ENCODE measurements around the gene PRUNE2. TPM values are rescaled to one million over a fixed set of nuclear protein-coding genes. Genes with fewer than 3 reads are reported as not detected.
A peak's percentile ranks its signal among the peaks of the same experiment; 100 is the strongest.

PRUNE2 gene
- total and polyA plus RNA-seq, 2 experiments from 2014 or later: 0.46 to 4.1 TPM

DNA sequence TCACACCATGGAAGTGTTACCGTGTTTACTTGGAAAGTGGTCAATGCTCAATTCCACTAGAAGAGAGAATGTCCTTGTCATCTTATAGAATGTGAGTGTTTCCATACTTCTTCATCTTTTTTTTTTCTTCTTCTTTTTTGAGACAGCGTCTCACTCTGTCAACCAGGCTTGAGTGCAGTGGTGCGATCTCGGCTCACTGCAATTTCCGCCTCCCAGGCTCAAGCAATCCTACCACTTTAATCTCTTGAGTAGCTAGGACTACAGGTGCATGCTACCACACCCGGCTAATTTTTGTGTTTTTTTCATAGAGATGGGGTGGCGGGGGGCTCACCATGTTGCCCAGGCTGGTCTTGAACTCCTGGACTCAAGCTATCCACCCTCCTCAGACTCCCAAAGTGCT, 278.9 kb downstream of the PRUNE2 start:
- no peaks in the 10 kb centered on the region for H3K79me2 ChIP-seq
- no peak overlapping the region for H2AFZ ChIP-seq
- TF ChIP-seq EZH2 (IDR thresholded peaks at IDR 0.05; ENCODE audit: borderline replicate concordance) (no peak), EZH2phosphoT487 (IDR thresholded peaks at IDR 0.05; ENCODE audit: low read depth, severe bottlenecking, unreplicated experiment) (no peak)
- TF ChIP-seq, protein P1, sequence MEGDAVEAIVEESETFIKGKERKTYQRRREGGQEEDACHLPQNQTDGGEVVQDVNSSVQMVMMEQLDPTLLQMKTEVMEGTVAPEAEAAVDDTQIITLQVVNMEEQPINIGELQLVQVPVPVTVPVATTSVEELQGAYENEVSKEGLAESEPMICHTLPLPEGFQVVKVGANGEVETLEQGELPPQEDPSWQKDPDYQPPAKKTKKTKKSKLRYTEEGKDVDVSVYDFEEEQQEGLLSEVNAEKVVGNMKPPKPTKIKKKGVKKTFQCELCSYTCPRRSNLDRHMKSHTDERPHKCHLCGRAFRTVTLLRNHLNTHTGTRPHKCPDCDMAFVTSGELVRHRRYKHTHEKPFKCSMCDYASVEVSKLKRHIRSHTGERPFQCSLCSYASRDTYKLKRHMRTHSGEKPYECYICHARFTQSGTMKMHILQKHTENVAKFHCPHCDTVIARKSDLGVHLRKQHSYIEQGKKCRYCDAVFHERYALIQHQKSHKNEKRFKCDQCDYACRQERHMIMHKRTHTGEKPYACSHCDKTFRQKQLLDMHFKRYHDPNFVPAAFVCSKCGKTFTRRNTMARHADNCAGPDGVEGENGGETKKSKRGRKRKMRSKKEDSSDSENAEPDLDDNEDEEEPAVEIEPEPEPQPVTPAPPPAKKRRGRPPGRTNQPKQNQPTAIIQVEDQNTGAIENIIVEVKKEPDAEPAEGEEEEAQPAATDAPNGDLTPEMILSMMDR (IDR thresholded peaks at IDR 0.05; ENCODE audit: poor library complexity): no peak
- no peak overlapping the region for H3K4me2 ChIP-seq
- H3K4me3 ChIP-seq: no peak overlapping the region
- H3K36me3 ChIP-seq (replicated peaks; ENCODE audit: insufficient read depth, low read depth): no peaks in the 10 kb centered on the region
- no peaks in the 10 kb centered on the region for H3K9me2 ChIP-seq (replicated peaks; ENCODE audit: insufficient read depth)
- peaks cover 11% of the 10 kb centered on the region for H3K4me1 ChIP-seq (ENCODE audit: insufficient read depth)
- H3K9me3 ChIP-seq (ENCODE audit: low read depth): no peaks in the 10 kb centered on the region
- H3K27me3 ChIP-seq: no peaks in the 10 kb centered on the region
- no peak for DNase-seq (ENCODE audit: low spot score)
- WGBS (ENCODE audit: low lambda C conversion rate, missing lambda C conversion rate): 80% methylated on average over 6 of the region's 7 CpGs
- H3K27ac ChIP-seq: no peak overlapping the region
- no peaks in the 10 kb centered on the region for H4K20me1 ChIP-seq (ENCODE audit: insufficient read depth, poor library complexity, severe bottlenecking)

- no peak overlapping the region for H3K4me2 ChIP-seq
- H3K9me2 ChIP-seq (replicated peaks; ENCODE audit: insufficient read depth): no peaks in the 10 kb centered on the region
- no peaks in the 10 kb centered on the region for H3K9me3 ChIP-seq (ENCODE audit: low read depth)
- H3K36me3 ChIP-seq (replicated peaks; ENCODE audit: insufficient read depth, low read depth): no peaks in the 10 kb centered on the region
- no peak for DNase-seq (ENCODE audit: low spot score)
- H3K4me3 ChIP-seq: no peak overlapping the region
- no peak for TF ChIP-seq EZH2phosphoT487 (IDR thresholded peaks at IDR 0.05; ENCODE audit: low read depth, severe bottlenecking, unreplicated experiment)
- TF ChIP-seq, protein P1 (IDR thresholded peaks at IDR 0.05; ENCODE audit: poor library complexity): no peak
- H2AFZ ChIP-seq: no peak overlapping the region
- H3K79me2 ChIP-seq: no peaks in the 10 kb centered on the region
- no peaks in the 10 kb centered on the region for H3K27me3 ChIP-seq
- H3K27ac ChIP-seq: no peak overlapping the region
- H4K20me1 ChIP-seq (ENCODE audit: insufficient read depth, poor library complexity, severe bottlenecking): no peaks in the 10 kb centered on the region
- peaks cover 11% of the 10 kb centered on the region for H3K4me1 ChIP-seq (ENCODE audit: insufficient read depth)
- WGBS (ENCODE audit: low lambda C conversion rate, missing lambda C conversion rate): 55% methylated on average over 1 of the region's 1 CpG
Observed at GRCh38 chr9:76626141-76626540, 279.8 kb downstream of the PRUNE2 start.

GRCh38 chr9:76624391-76625048, 281.4 kb downstream of the PRUNE2 start:
- no peaks in the 10 kb centered on the region for H3K9me2 ChIP-seq (replicated peaks; ENCODE audit: insufficient read depth)
- no peaks in the 10 kb centered on the region for H3K9me3 ChIP-seq (ENCODE audit: low read depth)
- 81% methylated on average over 5 of the region's 5 CpGs for WGBS (ENCODE audit: low lambda C conversion rate, missing lambda C conversion rate)
- H3K27me3 ChIP-seq: no peaks in the 10 kb centered on the region
- H3K27ac ChIP-seq: peak overlapping the region; percentile 19
- H3K4me3 ChIP-seq: no peak overlapping the region
- DNase-seq (ENCODE audit: low spot score): no peak
- no peak for TF ChIP-seq EZH2phosphoT487 (IDR thresholded peaks at IDR 0.05; ENCODE audit: low read depth, severe bottlenecking, unreplicated experiment)
- no peak for TF ChIP-seq EZH2 (IDR thresholded peaks at IDR 0.05; ENCODE audit: borderline replicate concordance)
- TF ChIP-seq, protein P1 (IDR thresholded peaks at IDR 0.05; ENCODE audit: poor library complexity): no peak
- H3K79me2 ChIP-seq: no peaks in the 10 kb centered on the region
- no peak overlapping the region for H2AFZ ChIP-seq
- H4K20me1 ChIP-seq (ENCODE audit: insufficient read depth, poor library complexity, severe bottlenecking): no peaks in the 10 kb centered on the region
- no peaks in the 10 kb centered on the region for H3K36me3 ChIP-seq (replicated peaks; ENCODE audit: insufficient read depth, low read depth)
- no peak overlapping the region for H3K4me2 ChIP-seq
- H3K4me1 ChIP-seq (ENCODE audit: insufficient read depth): peaks cover 17% of the 10 kb centered on the region

All from hepatocyte (in vitro differentiated cells).